GM12872 (cell line): ENCODE measurements around the gene EYS.

ENCODE experiments used
- TF ChIP-seq, protein P1 (sequence below): IDR thresholded peaks from 3 replicates; pipeline ENCODE4 v1.5.1; 2011; ENCODE audit warnings: low read depth, mild to moderate bottlenecking, low read length, moderate library complexity; ENCODE audit not compliant: insufficient read depth

Gene EYS

GRCh38 chr6:64445038-64445437 is 1262.0 kb downstream of the EYS start:
- TF ChIP-seq, protein P1, sequence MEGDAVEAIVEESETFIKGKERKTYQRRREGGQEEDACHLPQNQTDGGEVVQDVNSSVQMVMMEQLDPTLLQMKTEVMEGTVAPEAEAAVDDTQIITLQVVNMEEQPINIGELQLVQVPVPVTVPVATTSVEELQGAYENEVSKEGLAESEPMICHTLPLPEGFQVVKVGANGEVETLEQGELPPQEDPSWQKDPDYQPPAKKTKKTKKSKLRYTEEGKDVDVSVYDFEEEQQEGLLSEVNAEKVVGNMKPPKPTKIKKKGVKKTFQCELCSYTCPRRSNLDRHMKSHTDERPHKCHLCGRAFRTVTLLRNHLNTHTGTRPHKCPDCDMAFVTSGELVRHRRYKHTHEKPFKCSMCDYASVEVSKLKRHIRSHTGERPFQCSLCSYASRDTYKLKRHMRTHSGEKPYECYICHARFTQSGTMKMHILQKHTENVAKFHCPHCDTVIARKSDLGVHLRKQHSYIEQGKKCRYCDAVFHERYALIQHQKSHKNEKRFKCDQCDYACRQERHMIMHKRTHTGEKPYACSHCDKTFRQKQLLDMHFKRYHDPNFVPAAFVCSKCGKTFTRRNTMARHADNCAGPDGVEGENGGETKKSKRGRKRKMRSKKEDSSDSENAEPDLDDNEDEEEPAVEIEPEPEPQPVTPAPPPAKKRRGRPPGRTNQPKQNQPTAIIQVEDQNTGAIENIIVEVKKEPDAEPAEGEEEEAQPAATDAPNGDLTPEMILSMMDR, result no peak

- TF ChIP-seq, protein P1, result no peak
Measured at GRCh38 chr6:64439274-64439673, 1267.8 kb downstream of the EYS start.

- TF ChIP-seq, protein P1, result no peak
Measured at GRCh38 chr6:64437996-64438395, 1269.0 kb downstream of the EYS start.

DNA sequence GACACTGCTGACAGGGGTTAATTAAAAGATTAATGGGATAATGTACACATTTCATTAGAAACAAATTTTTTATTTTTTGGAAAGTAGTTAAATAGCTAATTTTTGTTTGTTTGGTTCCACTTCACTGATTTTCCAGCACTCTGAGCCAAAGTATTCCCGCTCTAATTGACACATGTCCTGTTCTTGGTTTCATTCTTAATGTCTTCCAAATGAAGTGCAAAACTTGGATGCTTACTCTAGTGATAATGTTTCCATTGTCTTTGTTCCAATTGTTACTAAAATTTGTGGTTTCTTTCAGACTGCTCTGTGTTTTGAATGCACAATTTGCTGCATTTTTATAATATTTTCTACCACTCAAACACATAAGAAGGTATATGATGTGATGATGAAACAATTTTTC is 1277.1 kb downstream of the EYS start:
- TF ChIP-seq, protein P1, result no peak

DNA sequence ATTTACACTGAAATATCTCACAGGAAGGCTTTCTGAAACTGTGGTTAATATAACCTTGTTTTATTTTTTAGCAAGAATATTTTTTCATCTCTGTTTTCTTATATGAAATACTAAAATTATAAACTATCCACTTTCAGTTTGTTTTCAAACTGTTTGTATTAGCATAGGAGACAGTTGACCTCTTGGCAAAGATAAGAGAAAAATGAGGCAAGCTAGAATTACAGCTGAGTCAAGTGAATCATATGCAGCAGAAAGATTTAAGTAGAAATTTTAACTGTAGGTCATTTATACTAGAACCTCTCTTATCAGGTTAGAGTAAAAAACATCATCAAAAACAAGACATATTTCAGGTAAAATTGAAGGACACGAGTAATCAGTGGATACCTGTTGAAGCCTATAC is 1278.8 kb downstream of the EYS start:
- TF ChIP-seq, protein P1, result no peak

DNA sequence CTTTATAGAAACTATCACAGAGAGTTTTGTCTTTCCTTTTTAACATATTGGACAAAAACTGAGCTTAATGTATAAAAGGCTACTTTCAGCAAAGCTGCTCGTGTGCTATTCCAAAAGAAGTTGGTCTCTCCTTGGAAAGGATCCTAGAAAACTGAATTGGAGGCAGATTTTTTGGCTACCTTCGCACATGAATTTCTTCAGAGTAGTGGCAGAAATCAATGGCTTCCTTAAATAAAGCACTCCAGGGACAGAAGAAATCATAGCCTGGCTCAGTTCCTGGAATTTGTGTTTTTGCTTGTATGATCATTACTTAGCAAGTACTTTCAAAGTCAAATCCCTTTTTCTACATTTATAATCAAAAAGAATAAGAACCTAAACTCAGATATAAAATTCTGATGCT is 1291.1 kb downstream of the EYS start:
- TF ChIP-seq, protein P1, result no peak

DNA sequence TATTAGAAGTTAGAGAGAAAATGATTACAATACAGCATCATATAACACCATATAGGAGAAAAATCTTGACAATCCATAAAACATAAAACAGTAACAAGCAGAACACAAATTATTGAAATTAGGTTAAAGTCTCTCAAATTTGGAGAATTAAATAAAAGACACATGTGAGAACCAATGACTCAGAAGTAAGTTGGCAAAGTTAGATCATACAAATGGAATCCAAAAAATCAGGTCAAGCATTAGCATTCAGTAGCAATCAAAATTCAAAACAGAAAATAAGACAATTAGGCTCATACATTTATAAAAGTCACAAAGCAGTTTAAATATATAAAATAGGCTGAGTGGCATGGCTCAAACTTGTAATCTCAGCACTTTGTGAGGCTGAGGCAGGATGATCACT is 1295.8 kb downstream of the EYS start:
- TF ChIP-seq, protein P1, result no peak

GRCh38 chr6:64409948-64410347 is 1297.1 kb downstream of the EYS start:
- TF ChIP-seq, protein P1, result no peak
